Osteoblast (primary cell): ENCODE data around the gene NAT9. TPM values are rescaled to one million over a fixed set of nuclear protein-coding genes. Genes with fewer than 3 reads are reported as not detected.
A peak's percentile ranks its signal among the peaks of the same experiment; 100 is the strongest.

ENCODE experiments used
- DNase-seq: peaks from one replicate; pipeline ENCODE4 v3.0.0; 2011; ENCODE audit warnings: low spot score, mixed read lengths; ENCODE audit not compliant: insufficient read length; ENCODE audit errors: missing footprints
- H2AFZ ChIP-seq: 2 replicates; pipeline ENCODE4 v1.6.0; 2011; ENCODE audit warnings: mild to moderate bottlenecking, low read length
- H3K27ac ChIP-seq: 2 replicates; pipeline ENCODE4 v1.5.1; 2011; ENCODE audit warnings: mild to moderate bottlenecking, low read depth, low read length, moderate library complexity
- H3K27me3 ChIP-seq: 2 replicates; pipeline ENCODE4 v1.6.0; 2012; ENCODE audit warnings: mild to moderate bottlenecking, control low read depth, inconsistent platforms, low read length, moderate library complexity; ENCODE audit not compliant: insufficient read depth
- H3K36me3 ChIP-seq: 2 replicates; pipeline ENCODE4 v1.5.1; 2011; ENCODE audit warnings: mild to moderate bottlenecking, low read length, control low read depth, moderate library complexity; ENCODE audit not compliant: insufficient read depth
- H3K4me1 ChIP-seq: 2 replicates; pipeline ENCODE4 v1.5.1; 2011; ENCODE audit warnings: mild to moderate bottlenecking, low read length, control low read depth, moderate library complexity; ENCODE audit not compliant: insufficient read depth
- H3K4me2 ChIP-seq: 2 replicates; pipeline ENCODE4 v1.6.0; 2011; ENCODE audit warnings: mild to moderate bottlenecking, low read length; ENCODE audit not compliant: insufficient read depth
- H3K4me3 ChIP-seq: fragments of 200-600 bp; sonication (generic); 3 replicates; pipeline ENCODE4 v1.5.1; 2012; ENCODE audit warnings: mild to moderate bottlenecking, low read length, inconsistent platforms; ENCODE audit not compliant: insufficient read depth
- H3K79me2 ChIP-seq: 2 replicates; pipeline ENCODE4 v1.6.0; 2012; ENCODE audit warnings: mild to moderate bottlenecking, low read length, control low read depth, inconsistent platforms; ENCODE audit not compliant: insufficient read depth
- H3K9me3 ChIP-seq: 2 replicates; pipeline ENCODE4 v1.5.1; 2011; ENCODE audit warnings: low read depth, low read length, control low read depth
- H4K20me1 ChIP-seq: 2 replicates; pipeline ENCODE4 v1.6.0; 2012; ENCODE audit warnings: mild to moderate bottlenecking, low read length, control low read depth; ENCODE audit not compliant: insufficient read depth
- total RNA-seq: library from RNA; depleted of rRNA; stranded (reverse); fragments of >200 nt; gene quantifications from 2 replicates; pipeline ENCODE4 v1.2.3, GENCODE V29; 2012
- TF ChIP-seq, protein P1 (sequence below): IDR thresholded peaks from 2 replicates; pipeline ENCODE4 v1.5.1; 2011; ENCODE audit warnings: mild to moderate bottlenecking, low read depth, low read length, moderate library complexity; ENCODE audit errors: extremely low read depth

The NAT9 gene
- total RNA-seq, 1 donor = 35.1 TPM

DNA sequence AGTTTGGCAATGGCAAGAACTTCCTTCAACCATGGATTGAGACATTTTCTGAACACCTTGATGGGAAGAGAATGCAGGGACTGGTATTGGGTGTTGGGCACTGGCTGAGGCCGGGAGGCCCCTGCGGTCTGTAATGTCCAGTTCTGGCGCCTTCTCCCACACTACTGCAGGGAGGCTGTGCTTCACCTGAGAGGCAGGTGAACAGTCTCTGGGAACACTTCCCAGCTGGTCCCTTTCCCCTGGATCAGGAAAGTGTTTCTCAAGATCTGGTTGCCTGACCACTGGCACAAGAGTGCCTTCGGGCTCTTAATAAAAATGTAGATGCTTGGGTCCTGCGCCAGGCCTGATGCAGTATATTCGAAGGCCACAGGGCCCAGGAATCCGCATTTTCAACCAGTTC lies 28.5 kb upstream of the NAT9 start:
- H3K27ac ChIP-seq = no peak overlapping the region
- no peaks in the 10 kb centered on the region for H3K4me1 ChIP-seq
- no peak overlapping the region for H3K4me2 ChIP-seq
- no peaks in the 10 kb centered on the region for H3K27me3 ChIP-seq
- H4K20me1 ChIP-seq = peaks cover 6% of the 10 kb centered on the region
- no peak overlapping the region for H3K4me3 ChIP-seq
- H2AFZ ChIP-seq = no peak overlapping the region
- peaks cover 27% of the 10 kb centered on the region for H3K36me3 ChIP-seq
- H3K9me3 ChIP-seq = no peaks in the 10 kb centered on the region
- TF ChIP-seq, protein P1, sequence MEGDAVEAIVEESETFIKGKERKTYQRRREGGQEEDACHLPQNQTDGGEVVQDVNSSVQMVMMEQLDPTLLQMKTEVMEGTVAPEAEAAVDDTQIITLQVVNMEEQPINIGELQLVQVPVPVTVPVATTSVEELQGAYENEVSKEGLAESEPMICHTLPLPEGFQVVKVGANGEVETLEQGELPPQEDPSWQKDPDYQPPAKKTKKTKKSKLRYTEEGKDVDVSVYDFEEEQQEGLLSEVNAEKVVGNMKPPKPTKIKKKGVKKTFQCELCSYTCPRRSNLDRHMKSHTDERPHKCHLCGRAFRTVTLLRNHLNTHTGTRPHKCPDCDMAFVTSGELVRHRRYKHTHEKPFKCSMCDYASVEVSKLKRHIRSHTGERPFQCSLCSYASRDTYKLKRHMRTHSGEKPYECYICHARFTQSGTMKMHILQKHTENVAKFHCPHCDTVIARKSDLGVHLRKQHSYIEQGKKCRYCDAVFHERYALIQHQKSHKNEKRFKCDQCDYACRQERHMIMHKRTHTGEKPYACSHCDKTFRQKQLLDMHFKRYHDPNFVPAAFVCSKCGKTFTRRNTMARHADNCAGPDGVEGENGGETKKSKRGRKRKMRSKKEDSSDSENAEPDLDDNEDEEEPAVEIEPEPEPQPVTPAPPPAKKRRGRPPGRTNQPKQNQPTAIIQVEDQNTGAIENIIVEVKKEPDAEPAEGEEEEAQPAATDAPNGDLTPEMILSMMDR = no peak
- no peaks in the 10 kb centered on the region for H3K79me2 ChIP-seq
- no peak for DNase-seq

DNA sequence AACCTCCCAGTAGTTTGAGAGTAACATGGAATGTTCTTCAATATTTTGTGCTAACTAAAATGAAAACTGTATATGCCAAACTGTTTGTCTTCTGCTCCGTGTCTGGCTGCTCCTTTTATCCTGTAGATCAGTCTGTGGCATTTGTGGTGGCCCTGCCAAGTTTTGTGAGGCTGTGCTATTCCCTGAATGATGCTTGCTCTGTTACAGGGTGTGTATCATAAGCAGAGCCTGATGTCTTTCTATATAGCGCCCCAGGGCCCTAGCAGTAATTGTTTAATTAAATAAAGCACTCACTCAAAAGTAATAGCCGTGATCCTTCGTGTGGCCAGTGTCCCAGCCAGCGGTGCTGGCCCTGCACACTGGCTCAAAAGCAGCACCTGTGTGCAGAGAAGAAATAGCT lies 27.8 kb upstream of the NAT9 start:
- no peaks in the 10 kb centered on the region for H3K9me3 ChIP-seq
- H2AFZ ChIP-seq = no peak overlapping the region
- no peak overlapping the region for H3K27ac ChIP-seq
- DNase-seq = no peak
- no peak overlapping the region for H3K4me2 ChIP-seq
- TF ChIP-seq, protein P1 = no peak
- H3K4me3 ChIP-seq = no peak overlapping the region
- peaks cover 6% of the 10 kb centered on the region for H4K20me1 ChIP-seq
- peaks cover 30% of the 10 kb centered on the region for H3K36me3 ChIP-seq
- H3K27me3 ChIP-seq = no peaks in the 10 kb centered on the region
- no peaks in the 10 kb centered on the region for H3K79me2 ChIP-seq
- H3K4me1 ChIP-seq = no peaks in the 10 kb centered on the region

DNA sequence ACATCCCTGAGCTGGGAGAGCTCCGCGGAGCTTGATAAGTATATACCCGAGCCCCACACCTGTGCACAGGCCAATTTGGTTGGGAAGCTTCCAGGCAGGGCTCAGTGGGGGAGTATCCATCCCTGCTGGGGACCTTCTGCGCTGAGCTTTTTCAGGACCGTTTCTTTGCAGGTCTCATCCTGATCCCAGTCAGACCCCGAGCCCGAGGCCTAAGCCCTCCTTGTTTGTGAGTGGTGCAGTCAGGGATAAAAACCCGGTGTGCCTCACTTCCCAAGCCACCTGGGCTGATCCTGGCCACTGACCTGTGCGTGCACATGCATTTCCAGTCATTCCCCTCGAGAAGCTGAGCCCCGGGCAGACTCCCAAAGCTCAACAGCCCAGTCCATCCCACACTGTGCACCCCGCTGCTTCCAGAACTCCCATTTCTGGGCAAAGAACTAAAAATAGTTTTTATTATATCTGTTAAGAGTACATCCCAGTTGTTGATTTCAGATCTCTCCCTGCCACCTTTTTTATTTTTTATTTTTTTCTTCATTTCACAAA lies 27.3 kb upstream of the NAT9 start:
- Histone ChIP-seq H3K27me3 (no peaks in the 10 kb centered on the region), H3K4me2 (no peak overlapping the region), H2AFZ (no peak overlapping the region), H3K4me3 (no peak overlapping the region), H3K9me3 (no peaks in the 10 kb centered on the region), H3K4me1 (no peaks in the 10 kb centered on the region), H4K20me1 (peaks cover 6% of the 10 kb centered on the region), H3K79me2 (no peaks in the 10 kb centered on the region), H3K27ac (no peak overlapping the region), H3K36me3 (peaks cover 34% of the 10 kb centered on the region)
- TF ChIP-seq, protein P1 = no peak
- peak; percentile 58 for DNase-seq

DNA sequence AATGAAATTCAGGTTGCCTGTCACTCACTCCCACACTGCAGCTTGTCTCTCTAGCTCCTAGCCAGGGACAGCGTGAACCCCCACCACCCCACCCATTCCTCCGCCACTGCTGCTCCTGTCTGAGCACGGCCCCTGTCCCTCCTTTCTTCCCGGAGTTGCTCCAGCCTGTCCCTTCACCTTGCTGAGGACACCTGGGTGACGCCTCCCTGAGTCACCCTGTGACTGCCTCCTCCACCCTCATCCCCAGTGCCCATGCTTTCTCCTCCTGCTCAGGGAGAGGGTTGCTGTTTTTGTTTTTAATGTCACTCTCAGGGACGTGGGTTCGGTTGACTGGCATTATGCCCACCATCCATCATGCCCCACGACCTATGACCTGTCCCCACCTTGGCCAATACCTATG lies 25.8 kb upstream of the NAT9 start:
- Histone ChIP-seq H3K79me2 (no peaks in the 10 kb centered on the region), H3K27ac (no peak overlapping the region), H3K4me2 (no peak overlapping the region), H3K4me3 (no peak overlapping the region), H3K9me3 (no peaks in the 10 kb centered on the region), H3K4me1 (no peaks in the 10 kb centered on the region), H2AFZ (no peak overlapping the region), H4K20me1 (peaks cover 6% of the 10 kb centered on the region), H3K36me3 (peaks cover 45% of the 10 kb centered on the region), H3K27me3 (no peaks in the 10 kb centered on the region)
- TF ChIP-seq, protein P1 = no peak
- DNase-seq = peak; percentile 9
